Neuron (in vitro differentiated cells): ENCODE results near the gene DNAH11.
"Not testable (repeated sequence)": the region's sequence is repeated elsewhere in the genome, so short reads cannot be mapped to it uniquely, and the experiment has no call there.

Source experiments
- H2AFZ ChIP-seq: one replicate; pipeline ENCODE4 v1.6.1; 2013; ENCODE audit warnings: low read depth, mild to moderate bottlenecking, inconsistent platforms, low read length, moderate library complexity
- H3K27me3 ChIP-seq: one replicate; pipeline ENCODE4 v1.6.1; 2013; ENCODE audit warnings: low read length; ENCODE audit not compliant: insufficient read depth
- H3K36me3 ChIP-seq: one replicate; pipeline ENCODE4 v1.6.1; 2013; ENCODE audit warnings: low read length; ENCODE audit not compliant: insufficient read depth
- H3K4me1 ChIP-seq: one replicate; pipeline ENCODE4 v1.6.1; 2013; ENCODE audit warnings: low read length; ENCODE audit not compliant: insufficient read depth
- H3K4me3 ChIP-seq: 2 replicates; pipeline ENCODE4 v1.5.1; 2013; ENCODE audit warnings: mild to moderate bottlenecking, low read length, moderate library complexity
- H3K9me3 ChIP-seq: one replicate; pipeline ENCODE4 v1.6.1; 2013; ENCODE audit warnings: low read length

Gene DNAH11

DNA sequence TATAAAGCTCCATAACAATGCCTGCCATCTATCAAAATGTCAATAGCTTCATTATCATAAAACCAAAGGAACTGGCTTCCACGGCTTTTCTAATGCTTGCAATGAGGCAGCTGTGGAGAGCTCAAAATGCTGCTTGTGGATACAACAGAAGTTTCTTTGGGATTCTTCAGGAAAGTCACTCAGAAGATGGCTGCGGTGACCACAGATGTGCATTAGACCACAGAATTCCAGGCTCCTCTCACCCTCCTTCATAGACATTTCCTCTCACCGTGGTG is 325.7 kb downstream of the DNAH11 start:
- Histone ChIP-seq H2AFZ (no peak overlapping the region), H3K9me3 (no peaks in the 10 kb centered on the region), H3K36me3 (no peaks in the 10 kb centered on the region), H3K4me1 (peaks cover 41% of the 10 kb centered on the region), H3K4me3 (no peak overlapping the region), H3K27me3 (no peaks in the 10 kb centered on the region)

DNA sequence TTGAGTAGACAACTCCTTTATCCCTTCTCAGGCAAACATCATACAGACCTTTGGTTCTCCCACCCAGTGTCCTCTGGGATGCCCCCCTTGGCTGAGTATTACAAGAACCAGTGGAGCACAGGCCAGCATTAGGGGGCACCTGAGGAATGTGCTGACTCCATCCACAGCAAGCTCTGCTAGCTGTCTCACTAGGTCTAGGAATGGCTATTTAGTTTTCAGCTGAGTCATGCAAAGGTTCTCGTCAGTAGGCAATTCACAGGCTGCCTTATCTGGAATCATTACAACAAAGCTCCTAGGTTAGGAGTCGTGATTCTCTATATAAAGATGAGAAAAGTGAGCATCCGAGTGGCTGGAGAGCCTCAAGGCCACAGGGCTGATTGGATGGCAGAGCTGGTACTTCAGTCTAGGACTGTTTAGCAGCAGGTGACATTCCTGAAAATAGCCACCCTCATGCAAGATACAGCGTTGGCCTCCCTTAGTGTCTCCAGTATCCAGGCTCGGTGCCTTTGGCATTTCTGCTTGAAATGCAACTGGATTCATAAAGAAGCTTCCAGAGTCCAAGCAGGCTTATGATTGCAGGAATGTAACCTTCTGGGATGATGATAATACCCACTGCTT is 327.1 kb downstream of the DNAH11 start:
- Histone ChIP-seq H3K4me3 (no peak overlapping the region), H2AFZ (no peak overlapping the region), H3K27me3 (no peaks in the 10 kb centered on the region), H3K36me3 (no peaks in the 10 kb centered on the region), H3K4me1 (peaks cover 41% of the 10 kb centered on the region), H3K9me3 (no peaks in the 10 kb centered on the region)

DNA sequence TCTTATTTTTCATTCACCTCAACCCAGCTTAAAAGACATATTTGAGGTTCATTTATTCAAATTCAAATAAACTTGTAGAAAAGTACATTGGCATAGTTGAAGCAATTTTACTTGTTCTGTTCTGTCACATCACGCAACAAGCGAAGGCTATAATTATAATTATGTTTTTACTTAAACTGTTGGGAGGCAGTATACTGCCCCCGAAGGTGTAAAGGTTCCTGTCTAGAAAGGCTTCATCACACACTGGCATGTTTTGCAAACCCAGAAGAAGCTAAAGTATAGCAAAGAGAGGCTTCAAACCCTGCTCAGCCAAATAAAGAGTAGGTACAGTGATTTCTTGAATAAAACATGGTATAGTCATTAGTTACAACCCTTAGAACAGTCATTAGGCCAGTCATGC is 340.2 kb downstream of the DNAH11 start:
- Histone ChIP-seq H3K4me1 (peaks cover 28% of the 10 kb centered on the region), H3K9me3 (no peaks in the 10 kb centered on the region), H2AFZ (no peak overlapping the region), H3K36me3 (no peaks in the 10 kb centered on the region), H3K27me3 (no peaks in the 10 kb centered on the region), H3K4me3 (no peak overlapping the region)

DNA sequence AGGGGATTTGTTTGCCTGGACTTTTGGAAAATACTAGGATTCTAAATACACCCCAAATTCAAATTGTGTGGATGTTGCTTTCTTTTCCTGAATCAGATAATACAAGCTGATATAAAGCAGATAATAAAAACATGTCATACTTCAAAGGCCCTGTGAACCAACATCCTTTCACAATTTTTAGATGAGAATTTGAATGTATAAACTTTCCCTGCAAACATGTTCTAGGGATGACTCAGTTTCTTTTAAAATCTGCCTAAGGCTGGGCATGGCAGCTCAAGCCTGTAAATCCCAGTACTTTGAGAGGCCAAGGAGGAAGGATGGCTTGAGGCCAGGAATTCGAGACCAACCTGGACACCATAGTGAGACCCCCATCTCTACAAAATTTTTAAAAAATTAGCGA is 340.7 kb downstream of the DNAH11 start:
- H3K27me3 ChIP-seq, H3K36me3 ChIP-seq, H3K9me3 ChIP-seq, H3K4me3 ChIP-seq, H2AFZ ChIP-seq: not testable (repeated sequence)
- H3K4me1 ChIP-seq: peaks cover 32% of the 10 kb centered on the region

DNA sequence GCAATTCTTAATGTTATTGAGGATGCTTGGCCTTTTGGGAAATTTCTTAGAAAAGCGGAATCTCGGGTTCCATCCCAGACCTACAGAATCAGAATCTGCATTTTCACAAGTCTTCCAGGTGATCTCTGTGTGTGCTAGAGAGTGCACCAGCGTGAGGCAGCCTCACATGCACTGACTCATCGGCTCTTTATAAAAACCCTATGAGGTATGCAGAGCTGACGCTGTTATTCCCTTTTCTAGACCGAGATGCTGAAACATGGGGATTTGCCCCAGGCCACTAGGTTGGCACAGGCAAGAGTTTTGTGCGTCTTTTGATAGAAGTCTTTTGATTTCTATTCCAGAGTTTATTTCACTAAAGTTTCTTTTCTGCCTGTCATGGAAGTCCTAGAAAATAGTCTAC is 341.7 kb downstream of the DNAH11 start:
- H3K36me3 ChIP-seq: no peaks in the 10 kb centered on the region
- H3K4me1 ChIP-seq: peaks cover 32% of the 10 kb centered on the region
- H2AFZ ChIP-seq: no peak overlapping the region
- no peaks in the 10 kb centered on the region for H3K9me3 ChIP-seq
- no peak overlapping the region for H3K4me3 ChIP-seq
- no peaks in the 10 kb centered on the region for H3K27me3 ChIP-seq

DNA sequence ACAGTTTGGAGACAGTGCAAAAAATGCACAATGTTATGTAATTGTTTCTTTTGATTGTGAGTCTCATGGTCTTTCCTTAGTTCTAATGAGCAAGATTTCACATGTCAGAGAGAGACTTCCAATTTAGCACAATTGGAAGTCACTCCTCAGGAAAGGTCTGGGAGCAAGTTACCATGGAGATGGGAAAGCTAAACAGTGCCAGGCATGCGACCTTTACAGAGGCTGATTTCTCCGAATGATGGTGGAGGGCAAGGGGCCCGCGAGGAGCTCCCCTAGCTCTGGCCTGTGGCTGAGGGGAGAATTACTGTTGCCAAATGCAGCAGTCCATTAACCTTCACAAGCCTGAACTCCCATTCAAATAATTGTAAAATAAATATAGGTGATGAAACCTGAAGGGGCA is 343.6 kb downstream of the DNAH11 start:
- no peak overlapping the region for H2AFZ ChIP-seq
- peaks cover 32% of the 10 kb centered on the region for H3K4me1 ChIP-seq
- no peaks in the 10 kb centered on the region for H3K9me3 ChIP-seq
- H3K27me3 ChIP-seq: no peaks in the 10 kb centered on the region
- H3K4me3 ChIP-seq: no peak overlapping the region
- no peaks in the 10 kb centered on the region for H3K36me3 ChIP-seq

DNA sequence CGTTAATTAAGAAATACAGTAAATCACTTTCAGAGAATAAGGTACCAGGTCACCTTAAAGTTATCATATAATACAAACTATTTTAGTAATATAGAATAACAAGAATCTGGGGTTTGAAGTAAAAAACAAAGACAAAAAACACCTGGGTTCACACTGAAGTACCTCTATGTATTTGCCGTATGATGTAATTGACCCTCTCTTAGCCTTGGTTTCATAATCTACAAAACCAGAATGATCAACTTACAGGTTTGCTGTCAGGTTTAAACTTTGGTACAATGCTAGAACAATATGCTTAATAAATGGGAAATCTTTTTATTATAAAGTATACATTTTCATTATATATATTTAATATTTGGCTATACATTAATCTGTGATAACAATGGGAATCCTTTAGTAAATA is 344.5 kb downstream of the DNAH11 start:
- Histone ChIP-seq H3K36me3 (no peaks in the 10 kb centered on the region), H3K9me3 (no peaks in the 10 kb centered on the region), H3K4me3 (no peak overlapping the region), H3K27me3 (no peaks in the 10 kb centered on the region), H2AFZ (no peak overlapping the region), H3K4me1 (peaks cover 32% of the 10 kb centered on the region)

DNA sequence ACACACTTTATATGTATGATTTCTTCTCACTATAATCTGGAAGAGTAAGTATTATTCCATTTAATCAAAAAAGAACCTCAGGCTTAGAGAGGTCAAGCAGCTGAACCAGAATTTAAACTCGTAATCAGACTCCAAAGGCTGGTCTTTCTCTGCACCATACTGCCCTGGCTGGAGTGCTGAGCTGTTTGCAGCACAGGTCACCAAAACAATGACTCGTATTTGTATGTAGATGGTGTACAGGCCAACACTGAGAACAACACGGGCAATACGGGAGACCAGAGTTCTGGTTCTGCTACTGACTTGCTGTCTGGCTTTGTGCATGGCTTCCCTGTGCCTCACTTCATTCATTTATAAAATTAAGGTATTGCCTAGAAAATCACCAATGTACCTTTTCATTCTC is 344.9 kb downstream of the DNAH11 start:
- Histone ChIP-seq H3K4me3 (no peak overlapping the region), H3K4me1 (peaks cover 32% of the 10 kb centered on the region), H3K9me3 (no peaks in the 10 kb centered on the region), H2AFZ (no peak overlapping the region), H3K36me3 (no peaks in the 10 kb centered on the region), H3K27me3 (no peaks in the 10 kb centered on the region)

DNA sequence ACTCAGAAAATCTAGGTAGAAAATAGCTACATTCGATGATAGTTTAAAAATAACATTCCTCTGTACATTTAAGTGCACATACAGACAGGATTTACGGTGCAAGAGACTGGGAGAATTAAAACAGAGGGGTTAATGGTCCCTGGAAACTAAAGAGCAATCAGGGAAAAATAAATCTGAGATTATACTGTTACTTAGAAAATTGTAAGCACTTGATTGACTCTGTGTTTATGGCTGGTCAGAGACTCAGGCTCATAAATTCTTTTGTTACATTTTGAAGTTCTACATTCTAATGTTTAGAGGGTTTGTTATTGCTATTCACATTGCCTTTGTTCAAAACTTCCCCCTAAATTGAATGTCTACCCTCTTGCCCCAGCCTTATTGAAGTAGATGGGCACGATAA is 348.5 kb downstream of the DNAH11 start:
- Histone ChIP-seq H2AFZ (no peak overlapping the region), H3K27me3 (no peaks in the 10 kb centered on the region), H3K9me3 (no peaks in the 10 kb centered on the region), H3K4me3 (no peak overlapping the region), H3K4me1 (peaks cover 21% of the 10 kb centered on the region), H3K36me3 (no peaks in the 10 kb centered on the region)

DNA sequence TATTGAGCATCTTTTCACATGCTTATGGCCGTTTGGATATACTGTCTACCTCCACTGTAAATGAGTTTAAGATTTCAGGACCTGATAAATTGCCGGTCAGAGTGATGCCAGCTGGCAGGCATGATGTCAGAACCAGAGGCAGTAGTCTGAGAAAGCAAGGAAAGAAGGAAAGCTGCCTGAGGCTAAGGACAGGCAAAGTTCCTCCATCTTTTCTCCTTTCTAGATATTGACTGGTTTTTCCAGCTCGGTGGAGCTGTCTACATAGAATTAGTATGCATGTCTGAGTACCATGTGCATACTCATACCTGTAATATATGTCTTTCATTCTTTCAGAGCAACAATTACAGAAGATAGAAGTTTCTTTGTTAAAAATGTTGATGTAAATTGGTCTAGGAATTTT is 350.6 kb downstream of the DNAH11 start:
- peaks cover under 1% of the 10 kb centered on the region for H3K4me1 ChIP-seq
- no peak overlapping the region for H3K4me3 ChIP-seq
- no peaks in the 10 kb centered on the region for H3K27me3 ChIP-seq
- no peaks in the 10 kb centered on the region for H3K36me3 ChIP-seq
- H3K9me3 ChIP-seq: no peaks in the 10 kb centered on the region
- H2AFZ ChIP-seq: no peak overlapping the region

DNA sequence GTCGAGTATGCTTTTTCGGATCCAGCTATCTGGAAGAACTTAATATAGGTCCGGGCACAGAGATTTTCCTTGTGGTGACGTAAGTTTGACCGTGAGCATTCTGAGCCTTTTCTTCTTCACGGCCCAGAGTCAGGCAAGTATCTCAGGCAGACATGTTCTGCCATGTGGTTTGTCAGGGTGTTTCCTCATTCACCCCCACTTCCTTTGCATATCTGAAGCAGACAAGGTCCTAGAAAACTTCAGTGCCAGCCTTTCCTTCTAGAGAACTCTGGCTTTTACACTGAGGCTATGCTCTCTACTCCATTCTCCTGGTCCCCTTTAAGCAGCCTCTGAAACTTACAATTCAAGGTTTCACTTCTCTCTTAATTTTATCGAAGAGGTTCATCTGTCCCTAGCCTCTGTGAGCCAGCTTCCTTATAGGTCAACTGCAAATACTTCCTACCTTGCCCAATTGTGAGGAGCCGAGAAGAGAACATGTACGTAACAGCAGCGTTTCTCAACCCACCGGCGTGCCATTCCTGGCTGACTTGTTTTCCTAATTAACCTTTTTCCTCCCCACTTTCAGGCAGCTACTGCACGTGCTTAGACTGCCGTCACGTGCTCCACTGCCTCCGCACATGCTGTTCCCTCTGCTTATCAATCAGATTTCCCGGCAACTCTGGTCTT is 355.6 kb downstream of the DNAH11 start:
- no peak overlapping the region for H3K4me3 ChIP-seq
- H3K4me1 ChIP-seq: no peaks in the 10 kb centered on the region
- H3K36me3 ChIP-seq: peaks cover 15% of the 10 kb centered on the region
- no peaks in the 10 kb centered on the region for H3K27me3 ChIP-seq
- no peak overlapping the region for H2AFZ ChIP-seq
- no peaks in the 10 kb centered on the region for H3K9me3 ChIP-seq

DNA sequence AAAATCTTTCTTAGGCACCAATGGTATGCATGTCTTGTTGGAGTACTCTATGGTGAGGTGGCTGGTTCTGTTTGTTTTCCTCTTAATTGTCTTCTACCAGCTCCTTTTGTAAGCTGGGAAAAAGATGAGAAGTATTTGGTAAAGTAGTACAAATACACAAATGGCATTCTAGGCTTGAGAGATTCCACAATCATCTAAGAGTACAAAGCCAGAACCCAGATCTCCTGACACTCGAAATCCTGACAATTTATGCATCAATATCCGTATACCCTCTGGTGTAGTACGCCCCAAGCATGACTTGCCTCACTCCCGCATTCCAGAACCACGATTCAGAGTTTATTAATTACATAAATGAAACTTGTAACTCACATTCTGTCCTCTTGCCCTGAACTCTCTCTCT is 359.4 kb downstream of the DNAH11 start:
- H3K27me3 ChIP-seq: no peaks in the 10 kb centered on the region
- no peak overlapping the region for H2AFZ ChIP-seq
- no peak overlapping the region for H3K4me3 ChIP-seq
- no peaks in the 10 kb centered on the region for H3K9me3 ChIP-seq
- no peaks in the 10 kb centered on the region for H3K4me1 ChIP-seq
- H3K36me3 ChIP-seq: peaks cover 36% of the 10 kb centered on the region

DNA sequence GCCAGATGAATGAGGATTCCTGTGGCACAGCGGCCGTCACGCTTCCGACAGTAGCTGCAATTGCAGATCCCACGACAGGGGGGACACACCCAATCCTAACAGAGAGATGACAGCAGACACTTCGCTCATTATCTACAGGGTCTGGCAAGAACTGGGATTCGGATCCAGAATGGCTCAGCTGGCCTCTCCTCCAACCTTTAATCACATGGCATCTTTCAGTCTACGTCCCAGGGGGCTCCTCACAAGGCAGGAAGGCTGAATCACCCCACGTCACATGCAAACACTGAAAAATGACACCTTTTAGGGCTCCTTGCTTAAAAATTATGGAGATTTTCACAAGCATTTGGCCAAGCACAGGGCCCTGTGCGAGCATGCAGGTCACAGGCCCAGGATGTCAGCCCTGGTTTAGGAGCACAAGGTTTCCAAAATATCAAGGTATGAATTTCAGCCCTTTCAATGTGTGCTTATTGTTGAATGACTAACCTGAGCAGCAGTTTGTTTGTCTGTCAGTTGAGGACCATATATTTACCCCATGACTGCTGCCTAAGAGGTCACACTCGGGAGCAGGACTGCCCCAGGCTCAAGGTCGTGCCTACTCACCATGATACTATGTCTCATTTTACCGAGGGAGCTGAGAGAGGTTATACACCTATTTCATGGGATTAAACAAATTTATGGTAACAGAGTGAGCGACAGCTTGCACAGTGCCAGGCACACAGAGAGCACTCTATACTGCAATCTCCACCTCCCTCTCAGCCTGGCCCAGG is 360.4 kb downstream of the DNAH11 start:
- H3K9me3 ChIP-seq: no peaks in the 10 kb centered on the region
- H3K27me3 ChIP-seq: no peaks in the 10 kb centered on the region
- H3K36me3 ChIP-seq: peaks cover 42% of the 10 kb centered on the region
- no peak overlapping the region for H2AFZ ChIP-seq
- no peak overlapping the region for H3K4me3 ChIP-seq
- no peaks in the 10 kb centered on the region for H3K4me1 ChIP-seq
